ENCODE data around the gene CTF1.

- no peak for TF ChIP-seq EP300 (IDR thresholded peaks at IDR 0.05)
- TF ChIP-seq CTCF (IDR thresholded peaks at IDR 0.05): no peak
- no peak for TF ChIP-seq POLR2A (IDR thresholded peaks at IDR 0.05)
- TF ChIP-seq POLR2AphosphoS5 (IDR thresholded peaks at IDR 0.05): no peak
These were observed 5.0 kb downstream of the CTF1 start for GRCh38 chr16:30901201-30902028.

All from sigmoid colon (tissue), 4 donors.